NCI-H2081 treated with DMSO at 0.1 percent for 48 hours (cell line): ENCODE data around the gene NPC1L1.
"Not testable (repeated sequence)": the region's sequence is repeated elsewhere in the genome, so short reads cannot be mapped to it uniquely, and the experiment has no call there.

Experiments used
- DNase-seq: peaks from one replicate; lab custom pipeline; 2025; lab: John Stamatoyannopoulos, UW

NPC1L1 gene

GRCh38 chr7:44564606-44565005 lies 23.5 kb upstream of the NPC1L1 start:
- no peak for DNase-seq

- DNase-seq = no peak
Observed at GRCh38 chr7:44563171-44563679, 22.1 kb upstream of the NPC1L1 start.

- DNase-seq = not testable (repeated sequence)
Observed at GRCh38 chr7:44562622-44562962, 21.5 kb upstream of the NPC1L1 start.

- DNase-seq = no peak
Observed at GRCh38 chr7:44561962-44562621, 21.0 kb upstream of the NPC1L1 start.

- no peak for DNase-seq
Observed at GRCh38 chr7:44561481-44561880, 20.4 kb upstream of the NPC1L1 start.

GRCh38 chr7:44559485-44559884 lies 18.4 kb upstream of the NPC1L1 start:
- DNase-seq = no peak

GRCh38 chr7:44557485-44557884 lies 16.4 kb upstream of the NPC1L1 start:
- no peak for DNase-seq

- DNase-seq = no peak
Observed at GRCh38 chr7:44555350-44555749, 14.2 kb upstream of the NPC1L1 start.

GRCh38 chr7:44552473-44553005 lies 11.4 kb upstream of the NPC1L1 start:
- DNase-seq = not testable (repeated sequence)

GRCh38 chr7:44549457-44549856 lies 8.3 kb upstream of the NPC1L1 start:
- DNase-seq = no peak

GRCh38 chr7:44548893-44549292 lies 7.8 kb upstream of the NPC1L1 start:
- DNase-seq = no peak

GRCh38 chr7:44547536-44548231 lies 6.6 kb upstream of the NPC1L1 start:
- DNase-seq = no peak

- no peak for DNase-seq
Observed at GRCh38 chr7:44541876-44542610, 913 bp upstream of the NPC1L1 start.

- no peak for DNase-seq
Observed at GRCh38 chr7:44540592-44541027, 520 bp downstream of the NPC1L1 start.

- no peak for DNase-seq
Observed at GRCh38 chr7:44539669-44540506, 1.2 kb downstream of the NPC1L1 start.

- DNase-seq = no peak
Observed at GRCh38 chr7:44538798-44539668, 2.1 kb downstream of the NPC1L1 start.

GRCh38 chr7:44538093-44538797 lies 2.9 kb downstream of the NPC1L1 start:
- DNase-seq = no peak

- DNase-seq = no peak
Observed at GRCh38 chr7:44537442-44537841, 3.7 kb downstream of the NPC1L1 start.

- DNase-seq = no peak
Observed at GRCh38 chr7:44536090-44536489, 5.0 kb downstream of the NPC1L1 start.
